ENCODE measurements around the gene HBS1L. TPM values are rescaled to one million over a fixed set of nuclear protein-coding genes. Genes with fewer than 3 reads are reported as not detected.

The HBS1L gene
- total and polyA plus RNA-seq, 2 experiments from 2014 or later: 43.0 to 70.6 TPM

- Histone ChIP-seq H3K36me3 (replicated peaks; ENCODE audit: insufficient read depth, low read depth) (no peaks in the 10 kb centered on the region), H3K27ac (peak overlapping the region; percentile 35), H2AFZ (no peak overlapping the region), H3K79me2 (peaks cover 5% of the 10 kb centered on the region), H3K4me2 (peak overlapping the region; percentile 26), H3K9me2 (replicated peaks; ENCODE audit: insufficient read depth) (no peaks in the 10 kb centered on the region), H4K20me1 (ENCODE audit: insufficient read depth, poor library complexity, severe bottlenecking) (no peaks in the 10 kb centered on the region), H3K4me1 (ENCODE audit: insufficient read depth) (peaks cover 5% of the 10 kb centered on the region), H3K9me3 (ENCODE audit: low read depth) (no peaks in the 10 kb centered on the region), H3K27me3 (no peaks in the 10 kb centered on the region), H3K4me3 (no peak overlapping the region)
- WGBS (ENCODE audit: low lambda C conversion rate, missing lambda C conversion rate): 78% methylated on average over 1 of the region's 1 CpG
- TF ChIP-seq EZH2 (IDR thresholded peaks at IDR 0.05; ENCODE audit: borderline replicate concordance) (no peak), EZH2phosphoT487 (IDR thresholded peaks at IDR 0.05; ENCODE audit: low read depth, severe bottlenecking, unreplicated experiment) (no peak)
- TF ChIP-seq, protein P1, sequence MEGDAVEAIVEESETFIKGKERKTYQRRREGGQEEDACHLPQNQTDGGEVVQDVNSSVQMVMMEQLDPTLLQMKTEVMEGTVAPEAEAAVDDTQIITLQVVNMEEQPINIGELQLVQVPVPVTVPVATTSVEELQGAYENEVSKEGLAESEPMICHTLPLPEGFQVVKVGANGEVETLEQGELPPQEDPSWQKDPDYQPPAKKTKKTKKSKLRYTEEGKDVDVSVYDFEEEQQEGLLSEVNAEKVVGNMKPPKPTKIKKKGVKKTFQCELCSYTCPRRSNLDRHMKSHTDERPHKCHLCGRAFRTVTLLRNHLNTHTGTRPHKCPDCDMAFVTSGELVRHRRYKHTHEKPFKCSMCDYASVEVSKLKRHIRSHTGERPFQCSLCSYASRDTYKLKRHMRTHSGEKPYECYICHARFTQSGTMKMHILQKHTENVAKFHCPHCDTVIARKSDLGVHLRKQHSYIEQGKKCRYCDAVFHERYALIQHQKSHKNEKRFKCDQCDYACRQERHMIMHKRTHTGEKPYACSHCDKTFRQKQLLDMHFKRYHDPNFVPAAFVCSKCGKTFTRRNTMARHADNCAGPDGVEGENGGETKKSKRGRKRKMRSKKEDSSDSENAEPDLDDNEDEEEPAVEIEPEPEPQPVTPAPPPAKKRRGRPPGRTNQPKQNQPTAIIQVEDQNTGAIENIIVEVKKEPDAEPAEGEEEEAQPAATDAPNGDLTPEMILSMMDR (IDR thresholded peaks at IDR 0.05; ENCODE audit: poor library complexity): no peak
- no peak for DNase-seq (ENCODE audit: low spot score)
Observed at GRCh38 chr6:135008941-135009290, 45.7 kb downstream of the HBS1L start.

DNA sequence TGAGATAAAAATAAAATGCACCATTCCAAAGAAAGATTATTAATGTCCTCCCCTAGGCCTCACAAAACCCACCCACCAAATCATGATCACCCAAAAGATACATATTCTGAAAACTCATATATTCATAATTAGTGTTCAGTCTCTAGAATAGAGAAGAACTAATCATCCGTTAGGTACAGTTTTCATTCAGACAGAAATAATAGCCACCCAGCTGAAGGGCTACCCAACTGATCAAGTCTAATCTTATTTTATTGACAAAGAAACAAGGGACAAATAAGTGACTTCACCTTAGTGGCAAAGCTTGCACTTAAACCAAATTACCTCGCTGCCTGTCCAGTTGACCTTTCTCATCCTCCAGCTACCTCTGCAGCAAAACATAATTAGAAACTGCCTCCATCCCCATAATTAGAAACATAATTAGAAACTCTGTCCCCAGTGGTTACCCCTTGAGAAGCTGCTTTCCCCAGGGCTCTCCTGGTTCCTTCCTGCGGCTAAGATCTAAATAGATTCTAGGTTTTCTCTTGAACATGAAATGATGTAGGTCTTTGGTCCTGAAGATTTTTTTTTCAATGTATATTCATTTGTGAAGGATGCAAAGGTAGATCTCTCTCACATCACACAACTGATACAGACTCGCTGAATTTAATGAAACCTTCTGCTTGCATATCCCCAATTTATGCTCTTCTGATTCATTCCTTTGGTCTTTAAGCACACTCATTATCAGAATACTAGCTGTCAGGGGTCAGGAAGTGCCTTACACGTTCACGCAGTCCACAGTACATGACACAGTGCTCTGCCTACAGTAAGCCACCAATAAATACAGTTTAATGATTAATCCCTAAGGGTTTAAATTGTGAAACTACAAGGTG, 46.3 kb downstream of the HBS1L start:
- H3K27ac ChIP-seq: peak overlapping the region; percentile 21
- H3K36me3 ChIP-seq (replicated peaks; ENCODE audit: insufficient read depth, low read depth): no peaks in the 10 kb centered on the region
- H3K9me3 ChIP-seq (ENCODE audit: low read depth): no peaks in the 10 kb centered on the region
- peaks cover 5% of the 10 kb centered on the region for H3K4me1 ChIP-seq (ENCODE audit: insufficient read depth)
- no peaks in the 10 kb centered on the region for H4K20me1 ChIP-seq (ENCODE audit: insufficient read depth, poor library complexity, severe bottlenecking)
- DNase-seq (ENCODE audit: low spot score): peak; percentile 45
- no peaks in the 10 kb centered on the region for H3K27me3 ChIP-seq
- no peak overlapping the region for H3K4me3 ChIP-seq
- WGBS (ENCODE audit: low lambda C conversion rate, missing lambda C conversion rate): 77% methylated on average over 6 of the region's 6 CpGs
- no peaks in the 10 kb centered on the region for H3K9me2 ChIP-seq (replicated peaks; ENCODE audit: insufficient read depth)
- H3K4me2 ChIP-seq: peak overlapping the region; percentile 26
- no peak for TF ChIP-seq EZH2 (IDR thresholded peaks at IDR 0.05; ENCODE audit: borderline replicate concordance)
- TF ChIP-seq, protein P1 (IDR thresholded peaks at IDR 0.05; ENCODE audit: poor library complexity): no peak
- TF ChIP-seq EZH2phosphoT487 (IDR thresholded peaks at IDR 0.05; ENCODE audit: low read depth, severe bottlenecking, unreplicated experiment): no peak
- peaks cover 5% of the 10 kb centered on the region for H3K79me2 ChIP-seq
- H2AFZ ChIP-seq: no peak overlapping the region

GRCh38 chr6:135006386-135006914, 48.2 kb downstream of the HBS1L start:
- H3K27me3 ChIP-seq: no peaks in the 10 kb centered on the region
- H3K79me2 ChIP-seq: no peaks in the 10 kb centered on the region
- whole genome bisulfite sequencing (ENCODE audit: low lambda C conversion rate, missing lambda C conversion rate): 92% methylated on average over 3 of the region's 3 CpGs
- H2AFZ ChIP-seq: no peak overlapping the region
- no peak for DNase-seq (ENCODE audit: low spot score)
- H3K36me3 ChIP-seq (replicated peaks; ENCODE audit: insufficient read depth, low read depth): no peaks in the 10 kb centered on the region
- no peak overlapping the region for H3K4me2 ChIP-seq
- H3K4me1 ChIP-seq (ENCODE audit: insufficient read depth): peaks cover 5% of the 10 kb centered on the region
- no peaks in the 10 kb centered on the region for H3K9me2 ChIP-seq (replicated peaks; ENCODE audit: insufficient read depth)
- H3K27ac ChIP-seq: no peak overlapping the region
- H3K9me3 ChIP-seq (ENCODE audit: low read depth): no peaks in the 10 kb centered on the region
- TF ChIP-seq EZH2phosphoT487 (IDR thresholded peaks at IDR 0.05; ENCODE audit: low read depth, severe bottlenecking, unreplicated experiment): no peak
- TF ChIP-seq, protein P1 (IDR thresholded peaks at IDR 0.05; ENCODE audit: poor library complexity): no peak
- no peak for TF ChIP-seq EZH2 (IDR thresholded peaks at IDR 0.05; ENCODE audit: borderline replicate concordance)
- no peaks in the 10 kb centered on the region for H4K20me1 ChIP-seq (ENCODE audit: insufficient read depth, poor library complexity, severe bottlenecking)
- no peak overlapping the region for H3K4me3 ChIP-seq

All from hepatocyte (in vitro differentiated cells).